Measurements from ENCODE around the gene WDFY2. TPM values are rescaled to one million over a fixed set of nuclear protein-coding genes. Genes with fewer than 3 reads are reported as not detected.
"Not testable (repeated sequence)": the region's sequence is repeated elsewhere in the genome, so short reads cannot be mapped to it uniquely, and the experiment has no call there.

Gene WDFY2
- total RNA-seq, 3 donors from 2014 or later (not counting 1 experiment from before 2014, with no cell fraction given): 29.5 to 32.1 (median 31.3) TPM

DNA sequence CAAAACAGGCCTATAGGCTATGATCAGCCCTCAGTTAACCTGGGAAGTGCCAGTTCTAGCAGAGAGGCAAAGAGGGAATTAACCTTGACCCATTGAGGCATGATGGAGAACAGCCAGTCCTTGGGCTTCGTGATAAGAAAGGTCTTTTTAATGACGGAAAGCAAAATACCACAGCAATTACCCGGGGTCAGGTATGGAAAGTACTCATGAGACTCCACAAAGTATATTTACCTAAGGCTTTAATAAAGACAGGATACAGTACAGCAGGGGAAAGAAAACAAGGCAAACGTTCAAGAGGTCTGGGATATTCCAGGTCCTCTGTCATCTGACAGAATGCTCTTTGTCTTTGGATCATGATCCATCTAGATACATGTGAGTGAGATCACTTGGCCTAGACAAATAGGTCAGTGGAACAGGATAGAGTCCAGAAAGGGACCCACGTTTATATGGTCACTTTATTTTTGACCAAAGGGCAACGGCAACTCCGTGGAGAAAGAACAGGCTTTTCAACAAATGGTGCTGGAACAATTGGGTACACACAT, 52.2 kb downstream of the WDFY2 start:
- intact Hi-C loops (cut with micrococcal nuclease): no loop called here
- DNase-seq (no peak), ATAC-seq (no peak)
- H3K4me3 ChIP-seq (ENCODE audit: low read length): no peak overlapping the region
- H3K4me3 Mint-ChIP-seq: no peak overlapping the region
- TF ChIP-seq, protein P1, sequence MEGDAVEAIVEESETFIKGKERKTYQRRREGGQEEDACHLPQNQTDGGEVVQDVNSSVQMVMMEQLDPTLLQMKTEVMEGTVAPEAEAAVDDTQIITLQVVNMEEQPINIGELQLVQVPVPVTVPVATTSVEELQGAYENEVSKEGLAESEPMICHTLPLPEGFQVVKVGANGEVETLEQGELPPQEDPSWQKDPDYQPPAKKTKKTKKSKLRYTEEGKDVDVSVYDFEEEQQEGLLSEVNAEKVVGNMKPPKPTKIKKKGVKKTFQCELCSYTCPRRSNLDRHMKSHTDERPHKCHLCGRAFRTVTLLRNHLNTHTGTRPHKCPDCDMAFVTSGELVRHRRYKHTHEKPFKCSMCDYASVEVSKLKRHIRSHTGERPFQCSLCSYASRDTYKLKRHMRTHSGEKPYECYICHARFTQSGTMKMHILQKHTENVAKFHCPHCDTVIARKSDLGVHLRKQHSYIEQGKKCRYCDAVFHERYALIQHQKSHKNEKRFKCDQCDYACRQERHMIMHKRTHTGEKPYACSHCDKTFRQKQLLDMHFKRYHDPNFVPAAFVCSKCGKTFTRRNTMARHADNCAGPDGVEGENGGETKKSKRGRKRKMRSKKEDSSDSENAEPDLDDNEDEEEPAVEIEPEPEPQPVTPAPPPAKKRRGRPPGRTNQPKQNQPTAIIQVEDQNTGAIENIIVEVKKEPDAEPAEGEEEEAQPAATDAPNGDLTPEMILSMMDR (IDR thresholded peaks at IDR 0.05): no peak
- no peaks in the 10 kb centered on the region for H3K36me3 Mint-ChIP-seq
- no peaks in the 10 kb centered on the region for H3K27me3 Mint-ChIP-seq (ENCODE audit: low read depth in 2 of 2)
- H3K27ac Mint-ChIP-seq: peak overlapping the region; percentile 5 to 34
- no peak overlapping the region for H3K27ac ChIP-seq (ENCODE audit: low read length)
- no peaks in the 10 kb centered on the region for H3K4me1 ChIP-seq (ENCODE audit: control insufficient read depth, insufficient read depth, low read length)
- no peaks in the 10 kb centered on the region for H3K27me3 ChIP-seq (ENCODE audit: control insufficient read depth, insufficient read depth, low read length)
- WGBS (ENCODE audit: insufficient coverage): 93% methylated on average over 7 of the region's 7 CpGs
- no peaks in the 10 kb centered on the region for H3K9me3 ChIP-seq (ENCODE audit: control insufficient read depth, insufficient read depth, low read length)
- H3K36me3 ChIP-seq (ENCODE audit: control insufficient read depth, insufficient read depth, low read length): no peaks in the 10 kb centered on the region
- peaks cover 38 to 41% of the 10 kb centered on the region in 2 donors for H3K4me1 Mint-ChIP-seq
- H3K9me3 Mint-ChIP-seq: no peaks in the 10 kb centered on the region

DNA sequence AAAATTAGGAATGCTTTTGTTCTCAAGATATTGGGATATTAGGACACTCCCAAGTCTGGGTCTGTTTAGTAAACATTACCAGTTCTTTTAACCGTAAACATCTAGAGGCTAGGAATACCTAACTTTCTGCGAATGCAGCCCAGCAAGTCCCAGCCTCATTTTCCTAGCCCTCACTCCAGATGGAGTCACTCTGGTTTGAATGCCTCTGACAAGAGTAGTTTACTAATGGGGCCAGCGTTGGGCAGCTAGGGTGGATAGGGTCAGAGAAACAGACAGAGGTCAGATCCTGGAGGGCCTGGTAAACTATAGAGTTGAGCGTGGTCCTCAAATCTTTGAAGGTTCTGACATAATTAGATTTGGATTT, 53.6 kb downstream of the WDFY2 start:
- Mint-ChIP-seq H3K9me3 (no peaks in the 10 kb centered on the region), H3K27me3 (ENCODE audit: low read depth in 2 of 2) (no peaks in the 10 kb centered on the region), H3K4me1 (peaks cover 30 to 33% of the 10 kb centered on the region in 2 donors), H3K4me3 (no peak overlapping the region), H3K27ac (no peak overlapping the region), H3K36me3 (no peaks in the 10 kb centered on the region)
- WGBS (ENCODE audit: insufficient coverage): 99% methylated on average over 4 of the region's 4 CpGs
- Histone ChIP-seq H3K9me3 (ENCODE audit: control insufficient read depth, insufficient read depth, low read length) (no peaks in the 10 kb centered on the region), H3K27ac (ENCODE audit: low read length) (no peak overlapping the region), H3K27me3 (ENCODE audit: control insufficient read depth, insufficient read depth, low read length) (no peaks in the 10 kb centered on the region), H3K4me1 (ENCODE audit: control insufficient read depth, insufficient read depth, low read length) (no peaks in the 10 kb centered on the region), H3K36me3 (ENCODE audit: control insufficient read depth, insufficient read depth, low read length) (no peaks in the 10 kb centered on the region), H3K4me3 (ENCODE audit: low read length) (no peak overlapping the region)
- DNase-seq (no peak), ATAC-seq (no peak)
- intact Hi-C loops (cut with micrococcal nuclease): no loop called here
- TF ChIP-seq, protein P1 (IDR thresholded peaks at IDR 0.05): no peak

DNA sequence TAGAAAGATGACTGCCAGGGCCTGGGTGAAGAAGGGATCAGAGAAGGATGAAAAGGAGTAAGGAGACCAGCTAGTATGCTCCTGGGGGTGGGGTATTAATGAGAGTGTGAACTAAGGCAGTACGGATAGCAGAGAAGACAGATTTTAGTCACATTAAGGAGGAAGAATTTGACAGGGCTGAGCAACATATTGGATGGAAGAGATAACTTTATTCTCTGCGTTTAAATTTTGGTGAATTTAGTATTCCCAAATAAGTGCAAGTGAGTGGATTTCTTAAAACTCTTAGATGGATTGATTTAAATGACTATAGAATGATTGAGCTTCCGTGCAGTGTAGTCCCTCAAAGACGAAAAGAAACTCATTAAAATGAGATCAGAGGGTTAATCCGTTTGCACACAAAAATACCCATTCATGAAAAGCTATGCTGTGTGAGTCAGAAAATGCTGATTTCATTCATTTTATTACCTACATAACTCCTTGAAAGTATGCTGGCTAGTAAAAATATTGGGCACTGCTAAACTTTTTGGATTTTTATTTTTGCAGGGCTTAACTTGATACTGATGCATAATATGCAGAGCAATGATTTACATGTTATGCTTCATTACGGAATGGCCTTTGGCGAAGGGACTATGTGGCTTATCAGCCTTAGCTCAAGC, 54.1 kb downstream of the WDFY2 start:
- TF ChIP-seq, protein P1 (IDR thresholded peaks at IDR 0.05): no peak
- ATAC-seq (no peak), DNase-seq (no peak)
- Mint-ChIP-seq H3K4me1 (peaks cover 27 to 36% of the 10 kb centered on the region in 2 donors), H3K4me3 (no peak overlapping the region), H3K9me3 (no peaks in the 10 kb centered on the region), H3K36me3 (no peaks in the 10 kb centered on the region), H3K27me3 (ENCODE audit: low read depth in 2 of 2) (no peaks in the 10 kb centered on the region), H3K27ac (no peak overlapping the region)
- Histone ChIP-seq H3K27ac (ENCODE audit: low read length) (no peak overlapping the region), H3K36me3 (ENCODE audit: control insufficient read depth, insufficient read depth, low read length) (no peaks in the 10 kb centered on the region), H3K9me3 (ENCODE audit: control insufficient read depth, insufficient read depth, low read length) (no peaks in the 10 kb centered on the region), H3K4me1 (ENCODE audit: control insufficient read depth, insufficient read depth, low read length) (peaks cover 2% of the 10 kb centered on the region), H3K27me3 (ENCODE audit: control insufficient read depth, insufficient read depth, low read length) (no peaks in the 10 kb centered on the region), H3K4me3 (ENCODE audit: low read length) (no peak overlapping the region)
- 96% methylated on average over 5 of the region's 7 CpGs for WGBS (ENCODE audit: insufficient coverage)
- intact Hi-C loops (cut with micrococcal nuclease): no loop called here

DNA sequence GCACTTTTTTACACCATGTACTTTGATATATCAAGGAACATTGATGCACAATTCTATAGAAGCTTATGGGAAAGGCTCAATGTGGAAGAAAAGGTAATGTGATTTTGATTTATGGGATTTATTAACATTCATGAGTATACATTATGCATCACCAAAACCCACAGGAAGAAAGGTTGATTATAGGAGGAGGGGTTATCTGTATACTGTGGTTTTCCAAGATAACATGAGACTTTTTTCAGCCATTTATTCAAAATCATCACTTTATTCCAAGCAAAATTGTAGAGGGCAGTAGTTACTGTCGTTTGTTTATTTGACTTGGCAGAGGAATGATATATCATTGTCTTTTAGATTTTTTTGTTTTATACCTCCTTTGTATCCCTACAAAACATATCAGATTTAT, 54.9 kb downstream of the WDFY2 start:
- H3K4me1 ChIP-seq (ENCODE audit: control insufficient read depth, insufficient read depth, low read length): peaks cover 8% of the 10 kb centered on the region
- no peak overlapping the region for H3K4me3 Mint-ChIP-seq
- DNase-seq (no peak), ATAC-seq (no peak)
- H3K9me3 Mint-ChIP-seq: no peaks in the 10 kb centered on the region
- no peaks in the 10 kb centered on the region for H3K27me3 Mint-ChIP-seq (ENCODE audit: low read depth in 2 of 2)
- H3K27ac Mint-ChIP-seq: no peak overlapping the region
- H3K27me3 ChIP-seq (ENCODE audit: control insufficient read depth, insufficient read depth, low read length): no peaks in the 10 kb centered on the region
- H3K36me3 Mint-ChIP-seq: no peaks in the 10 kb centered on the region
- no CpG with 5 or more reads among the region's 1 CpG for WGBS (ENCODE audit: insufficient coverage)
- H3K36me3 ChIP-seq (ENCODE audit: control insufficient read depth, insufficient read depth, low read length): no peaks in the 10 kb centered on the region
- H3K4me3 ChIP-seq (ENCODE audit: low read length): no peak overlapping the region
- H3K4me1 Mint-ChIP-seq: peaks cover 33 to 44% of the 10 kb centered on the region in 2 donors
- H3K9me3 ChIP-seq (ENCODE audit: control insufficient read depth, insufficient read depth, low read length): no peaks in the 10 kb centered on the region
- no peak overlapping the region for H3K27ac ChIP-seq (ENCODE audit: low read length)
- TF ChIP-seq, protein P1 (IDR thresholded peaks at IDR 0.05): no peak
- intact Hi-C loops (cut with micrococcal nuclease): no loop called here

DNA sequence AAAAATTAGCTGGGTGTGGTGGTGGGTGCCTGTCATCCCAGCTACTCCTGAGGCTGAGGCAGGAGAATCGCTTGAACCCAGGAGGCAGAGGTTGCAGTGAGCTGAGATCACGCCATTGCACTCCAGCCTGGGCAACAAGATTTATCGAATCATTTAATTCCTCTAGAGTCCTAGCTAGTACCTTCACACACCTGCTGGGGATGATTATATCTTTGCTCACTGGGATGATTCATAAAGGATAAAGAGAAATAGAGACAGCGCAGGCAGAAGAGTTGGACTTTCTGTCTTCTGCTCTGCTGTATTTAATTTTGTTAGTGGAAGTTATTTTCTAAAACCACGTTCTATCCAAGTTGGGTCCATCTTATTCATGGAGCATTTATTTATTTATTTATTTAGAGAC, 56.4 kb downstream of the WDFY2 start:
- H3K36me3 ChIP-seq (ENCODE audit: control insufficient read depth, insufficient read depth, low read length); H3K9me3 ChIP-seq (ENCODE audit: control insufficient read depth, insufficient read depth, low read length); ATAC-seq; H3K36me3 Mint-ChIP-seq; DNase-seq; H3K27ac ChIP-seq (ENCODE audit: low read length); H3K4me3 Mint-ChIP-seq; H3K27ac Mint-ChIP-seq; H3K27me3 Mint-ChIP-seq (ENCODE audit: low read depth in 2 of 2); H3K27me3 ChIP-seq (ENCODE audit: control insufficient read depth, insufficient read depth, low read length); H3K9me3 Mint-ChIP-seq; H3K4me3 ChIP-seq (ENCODE audit: low read length); intact Hi-C loops (cut with micrococcal nuclease): not testable (repeated sequence)
- H3K4me1 ChIP-seq (ENCODE audit: control insufficient read depth, insufficient read depth, low read length): peaks cover 20% of the 10 kb centered on the region
- H3K4me1 Mint-ChIP-seq: peaks cover 42 to 48% of the 10 kb centered on the region in 2 donors
- 98% methylated on average over 4 of the region's 5 CpGs for WGBS (ENCODE audit: insufficient coverage)
